Amniotic stem cell (primary cell): ENCODE data around the gene RNU6-9.

Source experiments
- DNase-seq: peaks from one replicate; lab custom pipeline; 2025; lab: John Stamatoyannopoulos, UW

The RNU6-9 gene

GRCh38 chr19:899336-900042 is 6.2 kb downstream of the RNU6-9 start:
- no peak for DNase-seq

- DNase-seq, result no peak
Measured at GRCh38 chr19:900043-900301, 6.7 kb downstream of the RNU6-9 start.

GRCh38 chr19:900302-901111 is 7.2 kb downstream of the RNU6-9 start:
- no peak for DNase-seq

- no peak for DNase-seq
Measured at GRCh38 chr19:901216-902092, 8.2 kb downstream of the RNU6-9 start.

GRCh38 chr19:902093-902370 is 8.7 kb downstream of the RNU6-9 start:
- DNase-seq, result no peak

GRCh38 chr19:902446-903226 is 9.4 kb downstream of the RNU6-9 start:
- no peak for DNase-seq

GRCh38 chr19:903266-903797 is 10.0 kb downstream of the RNU6-9 start:
- no peak for DNase-seq

- no peak for DNase-seq
Measured at GRCh38 chr19:904545-904944, 11.3 kb downstream of the RNU6-9 start.

GRCh38 chr19:906480-906879 is 13.2 kb downstream of the RNU6-9 start:
- DNase-seq, result no peak

GRCh38 chr19:907183-907853 is 14.0 kb downstream of the RNU6-9 start:
- DNase-seq, result no peak

GRCh38 chr19:911197-912033 is 18.1 kb downstream of the RNU6-9 start:
- no peak for DNase-seq

- no peak for DNase-seq
Measured at GRCh38 chr19:912181-913079, 19.1 kb downstream of the RNU6-9 start.

- peak; percentile 56 for DNase-seq
Measured at GRCh38 chr19:913080-913748, 19.9 kb downstream of the RNU6-9 start, which contains the start of gene R3HDM4. Gene R3HDM4 (minus strand): TSS chr19:913219. CDS start chr19:913157, 62 bp downstream.

- DNase-seq, result no peak
Measured at GRCh38 chr19:916645-917322, 23.5 kb downstream of the RNU6-9 start.

GRCh38 chr19:917323-918151 is 24.3 kb downstream of the RNU6-9 start, which contains the start of gene KISS1R:
Gene KISS1R (plus strand): TSS chr19:917333. CDS start chr19:917503, 170 bp downstream.
- DNase-seq, result no peak

- no peak for DNase-seq
Measured at GRCh38 chr19:918152-918437, 24.8 kb downstream of the RNU6-9 start.

GRCh38 chr19:918481-919198 is 25.4 kb downstream of the RNU6-9 start:
- no peak for DNase-seq
